Measurements from ENCODE around the gene CNTNAP2.
"Not testable (repeated sequence)": the region's sequence is repeated elsewhere in the genome, so short reads cannot be mapped to it uniquely, and the experiment has no call there.

CNTNAP2 gene

DNA sequence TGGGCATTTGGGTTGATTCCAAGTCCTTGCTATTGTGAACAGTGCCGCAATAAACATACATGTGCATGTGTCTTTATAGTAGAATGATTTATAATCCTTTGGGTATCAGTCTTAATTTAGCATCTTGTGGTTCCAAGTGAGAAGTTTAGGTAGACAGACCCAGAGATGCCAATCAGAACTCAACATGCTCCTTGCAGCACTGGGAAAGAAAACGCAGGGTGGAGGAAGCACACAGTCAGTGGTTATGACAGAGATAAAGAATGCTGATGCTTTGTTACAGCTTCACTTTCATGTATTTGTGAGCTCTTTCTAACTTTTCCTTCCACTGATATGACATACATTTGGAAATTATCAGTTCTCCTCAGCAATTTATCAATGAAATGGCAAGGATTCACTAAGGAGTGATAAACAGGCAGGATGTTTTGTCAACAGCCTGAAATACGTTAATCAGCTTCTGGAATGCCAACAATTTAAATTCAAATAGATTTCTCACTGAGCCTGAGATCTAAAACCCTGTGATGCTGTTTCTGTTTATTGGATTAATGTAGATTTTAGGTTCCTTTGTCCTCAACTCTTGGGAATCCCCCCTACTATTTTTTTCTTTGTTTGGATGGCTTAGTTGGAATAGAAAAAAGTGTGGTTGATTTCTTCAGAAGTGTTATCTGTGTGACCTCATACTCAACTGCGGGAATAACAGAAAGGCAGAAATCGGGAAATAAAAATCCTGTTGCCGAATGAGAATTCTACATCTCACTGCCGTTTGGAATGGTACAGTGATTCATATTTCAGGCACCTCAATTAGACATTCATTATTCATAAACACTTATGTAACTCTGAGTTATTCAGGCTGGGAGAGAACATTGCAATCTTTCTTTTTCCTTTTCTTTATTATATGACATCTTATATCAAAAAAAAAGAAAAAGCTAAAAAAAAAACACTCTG is 675.0 kb downstream of the CNTNAP2 start:
- DNase-seq: no peak

DNA sequence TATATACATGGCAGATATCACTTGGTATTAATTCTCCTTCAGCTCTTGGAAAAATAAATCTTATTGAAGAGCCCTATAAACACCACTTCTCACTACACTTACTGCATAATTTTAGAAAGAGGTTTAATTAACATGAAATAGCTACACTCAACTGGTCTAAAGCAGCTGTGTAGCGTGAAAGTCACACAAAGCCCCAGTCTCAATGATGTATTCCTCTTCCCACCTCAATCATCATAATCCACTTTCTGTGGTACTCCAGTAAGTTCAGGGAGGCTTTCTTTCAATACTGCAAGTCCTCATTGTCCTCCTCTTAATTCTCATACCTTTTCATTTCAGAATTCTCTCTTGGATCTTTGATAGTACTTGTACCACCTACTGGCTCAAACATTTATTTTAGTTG is 688.0 kb downstream of the CNTNAP2 start:
- no peak for DNase-seq

DNA sequence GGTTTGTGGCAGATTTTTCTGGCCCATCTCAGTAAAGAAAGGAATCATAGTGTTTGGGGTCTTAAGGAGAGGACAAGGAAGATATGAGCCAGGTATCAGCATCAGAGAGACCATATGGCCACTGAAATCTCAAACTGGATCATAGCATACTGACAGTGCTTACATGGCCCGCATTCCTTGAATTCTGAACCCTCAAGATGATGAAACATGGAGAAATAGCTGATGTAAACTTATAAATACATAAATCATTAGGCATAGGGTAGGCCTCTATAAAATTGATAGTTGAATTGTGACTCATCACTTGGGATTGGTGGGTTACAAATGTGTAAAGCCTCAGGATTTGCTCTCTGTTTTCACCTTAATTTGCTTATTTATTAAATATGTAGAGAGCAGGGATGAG is 688.5 kb downstream of the CNTNAP2 start:
- DNase-seq: no peak

GRCh38 chr7:146826329-146826728 is 709.7 kb downstream of the CNTNAP2 start:
- DNase-seq: no peak

DNA sequence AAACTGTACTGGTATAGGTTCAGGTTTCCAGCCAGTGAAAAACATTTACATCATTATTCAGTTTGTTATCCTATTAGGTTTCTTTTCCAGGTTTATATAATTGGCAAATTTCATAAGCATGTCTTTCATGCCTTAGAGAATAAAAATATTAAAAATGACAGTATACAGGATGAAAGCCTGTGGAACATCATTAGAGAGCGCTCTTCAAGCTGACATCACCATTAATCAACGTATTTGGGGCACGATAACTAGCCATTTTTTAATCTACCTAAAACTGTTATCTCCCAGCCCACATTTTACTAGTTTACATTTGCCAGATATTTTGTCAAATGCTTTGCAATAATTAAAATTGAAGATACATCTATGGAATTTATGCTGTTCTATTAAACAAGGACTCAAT is 714.1 kb downstream of the CNTNAP2 start:
- no peak for DNase-seq

GRCh38 chr7:146831875-146832274 is 715.3 kb downstream of the CNTNAP2 start:
- no peak for DNase-seq

DNA sequence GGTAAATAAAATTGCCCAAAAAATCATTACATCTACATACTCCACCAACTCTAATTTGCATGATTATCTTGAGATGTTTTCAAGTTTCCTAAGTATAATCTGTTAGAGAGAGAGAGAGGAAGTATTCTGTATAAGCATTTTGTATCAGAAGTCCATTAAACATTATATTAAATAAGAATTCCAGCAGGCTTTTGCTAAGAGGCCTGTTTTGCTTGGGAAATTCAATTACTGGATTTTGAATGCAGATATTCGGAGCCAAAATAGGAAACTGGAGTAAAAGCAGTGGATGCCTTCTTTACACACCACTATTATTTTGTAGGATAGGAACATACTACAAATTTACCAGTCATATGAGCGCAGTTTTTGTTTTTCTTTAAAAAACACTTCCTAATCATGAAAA is 727.8 kb downstream of the CNTNAP2 start:
- no peak for DNase-seq

GRCh38 chr7:146858690-146859089 is 742.1 kb downstream of the CNTNAP2 start:
- DNase-seq: no peak

- no peak for DNase-seq
Observed at GRCh38 chr7:146861701-146862100, 745.1 kb downstream of the CNTNAP2 start.

- DNase-seq: no peak
Observed at GRCh38 chr7:146862415-146862814, 745.8 kb downstream of the CNTNAP2 start.

DNA sequence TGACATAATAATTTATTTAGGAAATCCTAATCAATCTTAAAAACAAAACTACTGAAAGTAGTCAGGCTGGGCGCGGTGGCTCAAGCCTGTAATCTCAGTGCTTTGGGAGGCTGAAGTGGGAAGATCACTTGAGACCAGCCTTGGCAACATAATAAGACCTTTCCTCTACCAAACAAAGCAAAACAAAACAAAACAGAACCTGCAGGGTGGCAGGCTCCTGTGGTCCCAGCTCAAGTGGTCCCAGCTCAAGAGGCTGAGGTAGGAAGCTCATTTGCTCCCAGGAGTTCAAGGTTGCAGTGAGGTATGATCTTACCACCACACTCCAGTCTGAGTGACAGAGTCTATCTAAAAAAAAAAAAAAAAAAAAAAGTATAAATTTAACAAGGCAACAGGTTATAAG is 748.0 kb downstream of the CNTNAP2 start:
- DNase-seq: peak; percentile 46

DNA sequence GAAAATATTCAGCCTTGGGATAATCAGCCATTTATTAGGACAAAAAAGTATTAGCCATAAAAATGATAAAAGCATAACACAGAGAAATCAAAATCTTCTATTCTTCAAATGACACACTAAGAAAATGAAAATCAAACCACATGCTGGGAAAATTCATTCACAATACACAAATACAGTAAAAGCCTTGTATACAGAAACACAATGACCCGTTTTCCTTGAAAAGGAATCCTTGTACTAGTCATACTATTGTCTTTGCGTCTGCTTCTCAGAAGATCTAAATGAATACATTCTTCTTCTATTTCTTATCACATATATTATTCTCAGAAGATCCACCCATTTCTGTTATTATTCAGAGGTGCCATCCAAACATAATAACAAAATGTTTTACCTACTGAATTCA is 749.1 kb downstream of the CNTNAP2 start:
- no peak for DNase-seq

DNA sequence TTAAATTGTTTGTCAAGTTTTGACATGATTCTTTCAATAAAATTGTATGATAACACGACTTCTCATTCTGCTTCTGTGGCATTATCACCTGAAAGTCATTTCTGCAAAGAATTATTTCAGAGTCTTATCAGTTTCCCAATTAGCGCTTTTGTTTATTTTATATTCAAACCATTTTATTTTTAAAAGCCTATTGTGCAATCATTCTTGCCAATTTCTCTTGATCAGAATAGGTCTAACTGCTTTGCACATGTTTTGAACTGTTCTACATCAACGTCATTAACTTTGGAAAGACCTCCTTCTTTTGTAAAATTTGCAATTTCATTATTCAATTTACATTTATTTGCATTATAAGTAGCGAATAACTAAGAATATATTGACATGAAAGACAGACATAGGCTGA is 758.1 kb downstream of the CNTNAP2 start:
- DNase-seq: no peak

DNA sequence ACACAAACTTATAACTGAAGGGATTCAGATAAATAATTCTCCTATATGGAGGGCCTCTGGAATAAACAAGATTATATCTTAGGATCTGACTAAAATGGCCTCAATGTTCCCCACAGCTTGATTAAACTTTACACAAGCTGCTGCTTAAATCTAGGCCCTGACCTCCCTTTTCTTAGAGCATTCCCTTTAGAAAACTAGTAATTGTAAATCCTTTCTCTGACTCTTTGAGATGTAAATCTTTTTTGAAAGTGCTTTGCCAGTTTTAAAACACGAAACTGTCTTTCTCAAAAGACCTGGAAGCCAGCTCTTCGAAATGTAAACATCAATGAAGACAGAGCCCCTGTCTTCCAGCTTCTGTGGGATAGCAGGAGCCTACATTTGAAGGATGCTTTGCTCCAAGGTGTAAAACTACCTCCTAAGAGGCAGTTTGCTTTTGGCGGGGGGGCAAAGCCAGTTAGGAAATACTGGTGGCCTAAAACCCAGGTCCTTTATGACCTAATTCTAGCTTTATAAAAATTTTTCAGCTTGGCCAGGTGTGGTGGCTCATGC is 758.7 kb downstream of the CNTNAP2 start:
- no peak for DNase-seq

- DNase-seq: no peak
Observed at GRCh38 chr7:146875981-146876380, 759.4 kb downstream of the CNTNAP2 start.

DNA sequence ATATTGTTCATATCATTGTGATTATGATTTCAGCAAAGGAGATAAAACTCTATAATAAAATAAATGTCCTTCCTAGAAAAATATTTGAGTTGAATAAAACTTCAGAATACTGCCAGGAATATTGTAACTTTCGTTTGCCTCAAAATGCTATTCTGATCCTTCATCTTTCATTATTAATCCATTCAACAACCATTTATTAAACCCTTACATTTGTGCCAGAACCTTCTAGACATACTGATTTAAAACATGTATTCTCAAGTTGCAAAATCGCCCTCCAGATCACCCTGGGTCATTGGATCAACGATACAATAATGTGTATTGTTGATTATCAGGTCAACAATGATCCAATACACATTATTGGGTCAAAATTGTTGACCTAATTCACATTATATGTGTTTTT is 759.8 kb downstream of the CNTNAP2 start:
- no peak for DNase-seq

DNA sequence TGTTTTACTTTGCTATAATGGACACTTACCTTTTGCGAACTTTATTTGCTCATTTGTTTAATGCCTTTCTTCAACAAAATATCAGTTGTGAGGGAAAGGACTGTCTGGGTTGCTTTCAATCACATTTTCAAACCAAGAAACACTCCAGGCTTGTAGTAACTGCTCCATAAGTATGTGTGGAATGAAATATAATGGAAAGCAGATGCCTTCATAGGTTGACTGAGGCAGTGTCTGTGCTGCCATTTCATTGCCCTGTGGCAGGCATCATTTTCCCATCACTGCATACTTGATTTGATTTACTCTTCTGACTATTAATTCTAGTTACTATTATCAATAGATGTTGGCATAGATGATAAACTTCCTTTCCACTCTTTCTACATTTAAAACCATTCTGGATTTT is 762.3 kb downstream of the CNTNAP2 start:
- no peak for DNase-seq

DNA sequence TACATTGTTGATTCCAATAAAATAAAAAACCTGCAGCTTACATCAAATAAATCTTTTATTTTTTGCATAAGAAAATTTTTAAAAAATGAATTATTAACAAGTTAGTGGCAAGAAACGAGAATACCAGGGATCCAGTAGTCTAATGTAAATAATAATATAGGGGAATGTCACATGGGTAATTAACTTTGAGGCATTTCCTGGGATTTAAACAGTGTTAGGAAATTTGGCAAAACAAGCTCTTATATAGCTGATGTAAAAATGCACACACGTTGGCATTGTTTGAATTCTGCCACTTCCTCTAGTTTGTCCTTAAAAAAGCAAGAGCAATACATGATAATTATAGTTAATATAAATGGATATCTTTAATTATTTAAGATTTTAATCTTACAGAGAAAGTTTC is 768.6 kb downstream of the CNTNAP2 start:
- DNase-seq: no peak

DNA sequence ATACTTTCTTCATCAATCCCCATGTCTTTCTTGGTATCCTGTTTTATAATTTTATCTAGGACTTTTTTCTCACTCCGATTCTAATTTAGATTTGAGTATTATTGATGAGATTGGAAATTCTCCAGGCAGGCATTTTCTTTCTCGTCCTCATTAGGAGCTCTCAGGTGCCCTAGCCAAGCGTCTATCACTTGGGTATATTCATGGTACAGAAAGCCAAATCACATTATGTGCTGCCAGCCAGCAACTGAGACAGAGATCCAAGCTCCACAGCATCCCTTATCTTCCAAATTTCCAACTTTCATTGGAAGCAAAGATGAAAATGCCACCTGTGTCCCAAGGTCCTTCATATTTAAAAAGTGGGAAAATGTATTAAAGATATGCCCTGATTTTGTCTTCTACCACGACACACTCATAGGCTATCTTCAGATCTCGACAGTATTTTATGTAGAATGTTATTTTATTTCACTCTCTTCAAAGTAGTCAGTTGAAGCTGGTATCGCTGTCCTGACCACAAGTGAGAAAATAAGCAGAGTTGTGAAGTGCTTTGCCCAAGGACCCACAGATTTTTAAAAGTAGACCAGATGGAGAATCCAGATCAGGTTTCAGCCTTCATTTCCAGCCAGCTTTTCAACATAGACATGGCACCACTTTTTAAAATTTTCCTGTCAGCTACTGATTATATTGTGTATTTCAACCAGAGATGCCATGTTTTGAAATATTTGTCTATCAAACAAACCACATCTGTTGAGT is 773.4 kb downstream of the CNTNAP2 start:
- DNase-seq: no peak

DNA sequence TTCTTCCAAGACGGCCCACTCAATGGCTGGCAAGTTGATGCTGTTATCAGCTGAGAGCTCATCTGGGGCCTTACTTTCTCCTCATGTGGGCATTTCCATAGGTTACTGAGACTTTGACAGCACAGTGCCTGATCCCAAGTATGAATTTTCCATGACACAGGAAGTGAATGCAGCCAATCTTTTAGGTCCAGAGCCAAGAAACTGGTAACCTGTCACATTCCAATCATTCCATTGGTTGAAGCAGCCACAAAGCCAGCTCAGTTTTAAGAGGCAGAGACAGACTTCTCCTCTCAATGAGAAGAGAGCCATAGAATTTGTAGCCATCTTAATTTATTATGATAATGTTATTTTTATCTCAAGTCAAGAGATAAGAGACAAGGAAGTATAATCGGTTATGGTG is 775.5 kb downstream of the CNTNAP2 start:
- no peak for DNase-seq

GRCh38 chr7:146894927-146895326 is 778.3 kb downstream of the CNTNAP2 start:
- DNase-seq: no peak

DNA sequence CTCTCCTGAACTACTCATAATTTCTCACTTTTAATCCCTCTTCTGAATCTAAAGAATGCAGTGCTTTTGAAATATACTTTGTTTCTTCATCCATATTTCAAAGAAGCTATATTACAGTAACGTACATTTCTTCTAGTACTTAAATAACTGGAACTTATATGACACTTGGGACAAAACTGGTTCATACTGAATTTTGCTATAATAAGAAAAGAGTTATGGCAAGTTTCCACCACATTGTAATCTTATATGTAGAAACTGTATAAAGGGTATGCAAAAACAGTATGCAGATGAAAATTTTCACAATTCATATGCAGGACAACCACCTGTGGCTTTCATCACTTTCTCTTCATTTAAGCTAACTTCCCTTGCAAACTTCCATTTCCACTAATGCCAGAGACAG is 785.7 kb downstream of the CNTNAP2 start:
- no peak for DNase-seq

DNA sequence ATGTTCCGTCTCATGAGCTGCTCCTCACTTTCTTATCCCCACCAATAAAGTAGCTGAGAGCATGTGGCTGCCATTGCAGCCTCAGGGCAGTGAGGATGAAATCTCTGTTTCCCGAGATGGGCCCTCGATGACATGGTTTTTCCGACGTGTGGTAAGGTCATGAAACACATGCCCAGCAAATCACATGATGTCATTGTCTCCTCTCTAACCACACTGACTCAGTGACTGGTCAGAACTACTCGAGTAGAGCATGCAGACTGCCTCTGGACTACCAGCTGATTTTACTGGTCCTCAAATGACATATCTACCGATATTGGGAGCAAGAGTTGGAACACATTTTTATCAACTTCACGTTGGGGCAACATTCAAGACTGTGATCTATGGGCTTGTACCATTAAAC is 786.1 kb downstream of the CNTNAP2 start:
- DNase-seq: no peak

DNA sequence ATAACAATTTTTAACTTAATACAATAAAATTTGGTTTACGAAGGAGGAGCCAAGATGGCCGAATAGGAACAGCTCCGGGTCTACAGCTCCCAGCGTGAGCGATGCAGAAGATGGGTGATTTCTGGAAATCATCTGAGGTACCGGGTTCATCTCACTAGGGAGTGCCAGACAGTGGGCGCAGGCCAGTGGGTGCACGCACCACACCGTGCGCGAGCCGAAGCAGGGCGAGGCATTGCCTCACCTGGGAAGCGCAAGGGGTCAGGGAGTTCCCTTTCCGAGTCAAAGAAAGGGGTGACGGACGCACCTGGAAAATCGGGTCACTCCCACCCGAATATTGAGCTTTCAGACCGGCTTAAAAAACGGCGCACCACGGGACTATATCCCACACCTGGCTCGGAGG is 789.1 kb downstream of the CNTNAP2 start:
- DNase-seq: not testable (repeated sequence)
